NCI-H1417 (cell line): Measurements from ENCODE around the gene E2F8.
"Not testable (repeated sequence)": the region's sequence is repeated elsewhere in the genome, so short reads cannot be mapped to it uniquely, and the experiment has no call there.

Experiments used
- DNase-seq, 3 experiments: peaks; one replicate each; lab custom pipeline; 2025; lab: John Stamatoyannopoulos, UW

E2F8 gene, protein sequence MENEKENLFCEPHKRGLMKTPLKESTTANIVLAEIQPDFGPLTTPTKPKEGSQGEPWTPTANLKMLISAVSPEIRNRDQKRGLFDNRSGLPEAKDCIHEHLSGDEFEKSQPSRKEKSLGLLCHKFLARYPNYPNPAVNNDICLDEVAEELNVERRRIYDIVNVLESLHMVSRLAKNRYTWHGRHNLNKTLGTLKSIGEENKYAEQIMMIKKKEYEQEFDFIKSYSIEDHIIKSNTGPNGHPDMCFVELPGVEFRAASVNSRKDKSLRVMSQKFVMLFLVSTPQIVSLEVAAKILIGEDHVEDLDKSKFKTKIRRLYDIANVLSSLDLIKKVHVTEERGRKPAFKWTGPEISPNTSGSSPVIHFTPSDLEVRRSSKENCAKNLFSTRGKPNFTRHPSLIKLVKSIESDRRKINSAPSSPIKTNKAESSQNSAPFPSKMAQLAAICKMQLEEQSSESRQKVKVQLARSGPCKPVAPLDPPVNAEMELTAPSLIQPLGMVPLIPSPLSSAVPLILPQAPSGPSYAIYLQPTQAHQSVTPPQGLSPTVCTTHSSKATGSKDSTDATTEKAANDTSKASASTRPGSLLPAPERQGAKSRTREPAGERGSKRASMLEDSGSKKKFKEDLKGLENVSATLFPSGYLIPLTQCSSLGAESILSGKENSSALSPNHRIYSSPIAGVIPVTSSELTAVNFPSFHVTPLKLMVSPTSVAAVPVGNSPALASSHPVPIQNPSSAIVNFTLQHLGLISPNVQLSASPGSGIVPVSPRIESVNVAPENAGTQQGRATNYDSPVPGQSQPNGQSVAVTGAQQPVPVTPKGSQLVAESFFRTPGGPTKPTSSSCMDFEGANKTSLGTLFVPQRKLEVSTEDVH

DNA sequence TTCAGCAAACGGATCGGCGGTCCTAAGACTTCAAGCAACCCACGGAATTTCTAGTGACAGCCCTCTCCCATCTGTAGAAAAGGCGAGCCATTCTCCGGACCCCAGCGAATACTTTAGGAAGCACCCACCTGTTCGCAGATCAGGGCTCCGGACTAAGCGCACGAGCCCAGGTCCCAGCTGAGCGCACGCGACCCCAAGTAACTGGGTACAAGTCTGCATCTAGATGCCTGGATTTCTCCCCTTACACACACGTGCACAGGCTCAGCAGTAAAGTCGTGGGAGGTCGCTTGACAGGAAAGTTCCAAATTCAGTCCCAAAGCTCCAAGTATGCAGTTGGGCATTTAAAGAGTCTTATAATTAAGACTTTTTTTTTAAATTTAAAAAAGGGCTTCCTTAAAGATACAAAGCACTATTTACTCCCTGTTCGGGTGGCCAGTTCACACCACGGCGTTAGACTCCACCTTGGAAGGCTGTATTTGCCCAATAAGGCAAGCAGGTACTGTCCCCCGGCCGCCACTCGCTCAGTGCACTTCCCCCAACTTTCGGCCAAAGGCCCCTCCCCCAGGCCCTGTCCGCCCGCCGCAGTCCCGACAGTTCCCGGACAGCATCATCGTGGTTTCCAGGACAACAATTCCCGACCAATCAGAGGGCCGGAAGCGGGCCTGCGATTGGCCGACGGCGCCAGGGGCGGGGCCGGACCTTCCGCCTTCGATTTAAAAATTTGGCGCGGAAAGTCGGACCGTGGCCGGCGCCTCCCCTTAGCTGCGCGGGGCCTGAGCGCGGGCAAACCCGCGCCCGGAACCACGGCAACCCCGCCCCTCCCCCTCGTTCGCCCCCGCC, at the start of gene E2F8:
TSS of gene E2F8 (minus strand) at position 526 of the 840 bp plus-strand sequence. CDS start 824 bp downstream, outside the sequence.
- peak; percentile 94 to 97 (median 96) for DNase-seq

DNA sequence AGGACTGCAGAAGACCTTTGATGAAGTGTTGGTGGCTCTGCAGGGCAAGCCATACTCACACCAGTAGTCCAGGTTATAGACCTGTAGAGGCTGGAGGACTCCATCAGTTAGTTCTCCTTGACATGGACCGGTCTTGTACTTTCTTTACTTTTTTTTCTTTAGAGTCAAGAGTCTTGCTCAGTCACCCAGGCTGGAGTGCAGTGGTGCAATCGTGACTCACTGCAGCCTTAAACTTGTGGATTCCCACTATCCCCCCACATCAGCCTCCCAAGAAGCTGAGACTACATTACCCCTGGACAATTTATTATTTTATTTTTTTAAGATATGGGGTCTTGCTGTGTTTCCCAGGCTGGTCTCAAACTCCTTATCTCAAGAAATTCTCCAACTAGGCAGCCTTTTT, 49.6 kb upstream of the E2F8 start:
- no peak for DNase-seq

DNA sequence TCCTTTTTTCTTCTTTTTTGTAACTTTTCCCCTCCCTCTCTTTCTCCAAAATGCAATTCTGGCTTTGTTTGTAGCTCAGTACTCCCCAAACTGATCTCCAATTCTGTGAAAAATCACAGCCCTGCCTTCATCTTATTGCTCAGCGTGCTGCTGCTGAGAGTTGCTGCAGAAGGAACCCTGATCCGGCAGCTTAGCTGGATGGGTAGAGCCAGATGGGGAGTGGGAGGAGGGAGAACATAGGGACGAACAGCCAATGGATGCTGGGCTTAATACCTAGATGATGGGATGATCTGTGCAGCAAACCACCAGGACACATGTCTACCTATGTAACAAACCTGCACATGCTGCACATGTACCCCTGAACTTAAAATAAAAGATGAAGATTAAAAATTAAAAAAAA, 47.5 kb upstream of the E2F8 start:
- DNase-seq, result no peak

DNA sequence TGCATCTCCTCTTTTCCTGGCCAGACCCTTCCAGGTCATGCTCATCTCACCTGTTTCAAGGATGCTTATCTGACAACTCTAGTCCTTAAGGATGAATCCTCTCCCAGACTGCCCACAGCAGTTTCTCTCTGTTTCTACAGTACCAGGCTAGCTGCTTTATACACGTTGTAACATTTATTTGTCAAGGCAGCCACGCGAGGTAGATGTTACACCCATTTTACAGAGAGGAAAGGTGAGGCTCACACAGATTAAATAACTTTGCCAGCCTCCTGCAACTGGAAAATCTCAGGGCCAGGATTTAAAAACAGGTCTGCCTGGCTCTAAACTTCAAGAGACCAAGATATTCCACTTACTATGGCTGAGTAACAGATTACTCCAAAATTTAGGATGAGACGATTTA, 45.7 kb upstream of the E2F8 start:
- DNase-seq, result no peak

DNA sequence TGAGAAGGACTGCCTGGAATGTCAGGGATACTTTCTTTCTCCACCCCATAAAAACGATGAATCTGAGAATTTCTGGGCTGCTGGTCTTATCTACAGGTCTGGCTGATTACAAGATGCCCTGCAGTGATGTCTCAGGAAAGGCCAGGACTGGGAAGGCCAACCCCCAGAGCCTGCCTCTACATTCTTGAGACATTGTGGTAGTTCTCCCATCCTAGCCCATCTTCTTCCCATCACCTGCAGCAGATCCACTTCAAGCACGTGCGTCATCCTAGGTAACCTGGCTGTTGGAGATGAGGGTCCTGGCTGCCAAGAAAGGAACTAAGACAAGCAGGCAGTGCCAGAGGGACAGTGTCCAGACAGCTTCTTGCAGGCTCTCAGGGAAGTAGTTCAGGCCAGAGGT, 44.1 kb upstream of the E2F8 start:
- DNase-seq, result no peak

DNA sequence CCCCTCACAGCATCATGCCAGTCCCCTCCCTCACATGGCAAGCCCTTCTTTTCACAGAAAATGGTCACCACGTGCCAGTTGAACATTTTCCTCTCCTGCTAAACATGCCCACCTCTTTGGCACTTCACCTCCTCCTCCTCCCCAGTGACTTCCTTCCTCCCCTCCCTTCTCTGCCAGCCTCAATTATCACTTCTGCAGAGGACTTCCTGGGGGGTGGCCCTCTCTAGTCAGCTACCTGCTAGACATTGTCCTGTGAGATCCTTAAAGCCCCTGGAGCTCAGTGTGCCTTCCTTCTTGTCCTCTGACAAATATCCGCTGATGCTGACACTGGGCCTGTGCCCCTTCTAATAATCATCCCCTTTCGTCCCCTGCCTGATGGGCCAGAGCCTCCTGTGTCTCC, 43.2 kb upstream of the E2F8 start:
- no peak for DNase-seq

DNA sequence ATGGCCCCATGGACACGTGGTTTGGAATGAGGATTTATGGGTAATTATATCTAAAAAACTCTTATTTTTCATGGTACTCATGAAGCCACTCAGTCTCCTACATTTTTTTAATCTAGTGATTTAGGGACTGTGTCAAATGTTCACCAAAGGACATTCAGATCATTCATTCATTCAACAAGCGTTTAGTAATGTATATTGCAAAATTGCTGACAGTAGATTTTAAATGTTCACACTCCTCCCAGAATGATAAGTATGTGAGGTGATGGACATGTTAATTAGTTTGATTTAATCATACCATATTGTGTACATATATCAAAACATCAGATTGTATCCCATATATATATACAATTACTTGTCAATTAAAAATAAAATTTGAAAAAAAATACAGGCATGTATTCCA, 40.8 kb upstream of the E2F8 start:
- DNase-seq, result no peak

DNA sequence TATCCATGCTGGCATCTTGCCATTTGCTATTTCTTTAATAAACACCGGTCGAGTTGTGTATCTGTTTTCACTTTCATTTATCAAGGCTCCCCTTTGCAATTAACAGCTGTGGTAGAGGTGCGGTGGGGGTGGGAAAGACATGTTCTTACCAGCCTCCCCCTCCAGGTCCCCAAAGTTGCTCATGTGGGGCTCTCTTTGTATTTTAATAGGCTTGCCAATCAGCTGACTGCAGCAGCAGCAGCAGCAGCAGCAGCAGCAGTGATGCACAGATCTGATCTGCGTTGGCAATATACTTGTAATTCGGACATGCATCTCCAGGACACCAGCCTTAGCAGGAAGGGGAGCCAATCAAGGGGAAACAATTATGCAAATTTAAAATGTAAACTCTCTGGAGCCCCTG, 40.3 kb upstream of the E2F8 start:
- peak in 2 of 3 experiments; percentile 33 to 67 for DNase-seq

DNA sequence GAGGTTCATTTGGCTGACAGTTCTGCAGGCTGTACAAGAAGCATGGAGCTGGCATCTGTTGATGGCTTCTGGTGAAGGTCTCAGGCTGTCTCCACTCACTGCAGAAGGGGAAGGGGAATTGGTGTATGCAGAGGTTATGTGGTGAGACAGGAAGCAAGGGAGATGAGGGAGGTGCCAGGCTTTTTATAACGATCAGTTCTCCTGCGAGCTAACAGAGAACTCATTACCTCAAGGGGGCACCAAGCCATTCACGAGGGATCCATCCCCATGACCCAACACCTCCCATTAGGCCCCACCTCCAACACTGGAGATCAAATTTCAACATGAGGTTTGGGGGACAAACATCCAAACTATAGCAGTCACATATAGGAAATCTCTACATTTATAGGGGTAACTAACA, 38.7 kb upstream of the E2F8 start:
- DNase-seq, result peak in 1 of 3 experiments; percentile 20

DNA sequence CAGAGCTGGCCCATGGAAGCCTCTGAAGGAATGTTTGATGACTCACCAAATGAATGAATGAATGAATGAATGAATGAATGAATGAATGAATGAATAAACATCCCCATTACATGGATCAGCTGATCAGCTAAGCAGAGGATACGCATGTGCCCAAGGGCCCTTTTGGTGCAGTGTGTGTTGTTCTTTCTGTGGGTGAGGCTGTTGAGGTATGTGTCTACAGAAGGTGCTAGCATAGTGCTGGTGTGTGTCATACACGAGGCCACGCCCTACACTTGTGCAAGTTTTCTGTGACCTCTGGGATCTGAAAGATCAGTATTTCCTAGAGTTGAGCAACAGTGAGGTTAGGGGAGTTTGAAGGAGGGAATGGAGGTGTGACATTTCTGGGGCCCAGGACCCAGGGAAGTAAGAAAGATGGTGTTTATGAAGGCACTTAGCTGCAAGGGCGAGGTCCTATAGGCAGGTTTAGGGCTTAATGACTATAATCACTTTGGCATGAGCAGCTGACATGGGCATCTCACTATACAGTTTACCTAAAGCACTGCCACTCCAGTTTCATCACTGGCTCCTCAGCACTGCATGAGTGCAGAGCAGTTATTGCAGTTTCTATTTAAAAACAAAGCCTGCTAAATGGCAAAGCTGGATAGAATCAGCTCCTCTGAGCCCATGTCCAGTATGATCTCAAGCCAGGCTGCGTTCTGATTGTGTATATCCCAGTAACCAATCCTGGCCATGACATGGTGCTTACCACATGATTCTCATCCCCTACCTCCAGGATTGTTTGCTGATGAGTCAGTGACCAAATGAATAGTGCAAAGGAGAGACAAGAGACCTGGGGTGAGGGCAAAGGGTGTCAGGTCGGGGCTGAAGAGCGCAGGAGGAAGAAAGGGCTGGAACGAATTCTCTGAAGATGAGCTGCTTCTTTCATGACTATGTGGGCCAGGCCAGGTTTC, 36.4 kb upstream of the E2F8 start:
- DNase-seq, result peak in 1 of 3 experiments; percentile 10

DNA sequence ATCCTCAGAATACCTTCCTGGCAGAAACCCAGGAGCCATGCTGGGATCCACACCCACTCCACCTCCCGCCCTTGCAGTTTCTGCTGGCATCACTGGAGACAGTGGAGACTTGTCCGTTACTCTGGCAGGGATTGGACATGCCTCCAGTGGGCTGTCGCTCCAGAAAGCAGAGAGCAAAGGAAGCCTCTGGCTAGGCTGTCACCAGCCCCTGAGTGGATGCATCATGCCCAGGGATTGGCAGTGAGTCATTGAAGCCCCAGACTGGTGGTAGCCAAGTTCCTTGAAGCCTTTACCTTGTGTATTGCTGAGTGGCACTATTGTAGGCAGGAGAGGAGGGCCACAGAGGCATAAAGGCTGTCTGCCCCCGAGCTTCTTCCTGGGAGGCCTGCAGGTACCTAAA, 34.8 kb upstream of the E2F8 start:
- no peak for DNase-seq

DNA sequence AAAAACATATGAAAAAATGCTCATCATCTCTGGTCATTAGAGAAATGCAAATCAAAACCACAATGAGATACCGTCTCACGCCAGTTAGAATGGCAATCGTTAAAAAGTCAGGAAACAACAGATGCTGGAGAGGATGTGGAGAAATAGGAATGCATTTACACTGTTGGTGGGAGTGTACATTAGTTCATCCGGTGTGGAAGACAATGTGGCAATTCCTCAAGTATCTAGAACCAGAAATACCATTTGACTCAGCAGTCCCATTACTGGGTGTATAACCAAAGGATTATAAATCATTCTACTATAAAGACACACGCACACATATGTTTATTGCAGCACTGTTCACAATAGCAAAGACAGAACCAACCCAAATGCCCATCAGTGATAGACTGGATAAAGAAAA, 32.5 kb upstream of the E2F8 start:
- DNase-seq, result not testable (repeated sequence)

DNA sequence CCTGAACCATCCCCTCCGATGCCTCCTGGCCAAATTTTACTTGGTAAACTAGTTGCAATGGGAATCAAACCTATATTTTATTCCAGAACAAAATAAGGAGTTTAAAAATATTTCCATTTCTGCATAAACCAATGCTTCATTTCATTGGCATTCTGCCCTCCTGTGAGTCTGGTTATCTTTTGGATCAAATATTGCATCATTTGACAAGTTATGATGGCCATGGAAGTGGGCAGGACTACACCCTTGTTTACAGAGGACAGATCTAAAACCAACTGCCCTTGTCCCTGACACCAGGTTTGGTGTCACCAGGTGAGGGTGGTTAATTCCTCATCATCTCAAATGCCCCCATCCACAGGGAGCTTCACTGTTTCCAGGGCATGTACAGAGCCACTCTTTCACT, 28.2 kb upstream of the E2F8 start:
- no peak for DNase-seq

DNA sequence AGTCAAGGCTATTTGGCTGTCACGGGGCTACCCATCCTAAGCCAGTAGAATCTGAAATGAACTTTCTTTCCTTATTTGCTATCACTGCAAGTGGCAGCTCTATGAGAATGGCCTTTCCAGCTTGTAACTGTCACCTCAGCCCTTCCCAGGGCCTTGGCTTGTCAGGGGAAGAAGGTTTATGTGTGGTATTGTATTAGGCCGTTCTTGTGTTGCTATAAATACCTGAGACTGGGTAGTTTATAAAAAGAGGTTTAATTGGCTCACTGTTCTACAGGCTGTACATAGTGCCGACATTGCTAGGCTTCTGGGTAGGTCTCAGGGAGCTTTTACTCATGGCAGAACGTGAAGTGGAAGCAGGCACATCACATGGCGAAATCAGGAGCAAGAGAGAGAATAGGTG, 26.8 kb upstream of the E2F8 start:
- DNase-seq, result no peak

DNA sequence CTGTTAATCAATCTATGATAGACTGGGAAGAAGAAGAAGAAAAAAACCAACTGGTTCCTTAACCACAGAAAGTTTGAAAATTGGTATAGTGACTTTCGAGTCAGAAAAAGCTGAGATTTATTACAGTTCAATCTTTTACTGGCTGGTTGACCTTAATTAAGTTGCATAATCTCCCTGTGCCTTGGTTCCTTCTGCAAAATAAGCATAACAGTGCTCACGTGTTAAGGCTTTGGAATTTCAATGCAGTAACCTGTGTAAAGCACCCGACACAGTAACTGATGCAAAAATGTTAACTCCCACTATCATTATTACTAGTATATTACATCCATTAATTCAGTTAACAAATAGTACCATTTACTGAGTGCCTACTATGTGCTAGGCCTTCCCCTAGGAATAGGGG, 22.6 kb upstream of the E2F8 start:
- no peak for DNase-seq

DNA sequence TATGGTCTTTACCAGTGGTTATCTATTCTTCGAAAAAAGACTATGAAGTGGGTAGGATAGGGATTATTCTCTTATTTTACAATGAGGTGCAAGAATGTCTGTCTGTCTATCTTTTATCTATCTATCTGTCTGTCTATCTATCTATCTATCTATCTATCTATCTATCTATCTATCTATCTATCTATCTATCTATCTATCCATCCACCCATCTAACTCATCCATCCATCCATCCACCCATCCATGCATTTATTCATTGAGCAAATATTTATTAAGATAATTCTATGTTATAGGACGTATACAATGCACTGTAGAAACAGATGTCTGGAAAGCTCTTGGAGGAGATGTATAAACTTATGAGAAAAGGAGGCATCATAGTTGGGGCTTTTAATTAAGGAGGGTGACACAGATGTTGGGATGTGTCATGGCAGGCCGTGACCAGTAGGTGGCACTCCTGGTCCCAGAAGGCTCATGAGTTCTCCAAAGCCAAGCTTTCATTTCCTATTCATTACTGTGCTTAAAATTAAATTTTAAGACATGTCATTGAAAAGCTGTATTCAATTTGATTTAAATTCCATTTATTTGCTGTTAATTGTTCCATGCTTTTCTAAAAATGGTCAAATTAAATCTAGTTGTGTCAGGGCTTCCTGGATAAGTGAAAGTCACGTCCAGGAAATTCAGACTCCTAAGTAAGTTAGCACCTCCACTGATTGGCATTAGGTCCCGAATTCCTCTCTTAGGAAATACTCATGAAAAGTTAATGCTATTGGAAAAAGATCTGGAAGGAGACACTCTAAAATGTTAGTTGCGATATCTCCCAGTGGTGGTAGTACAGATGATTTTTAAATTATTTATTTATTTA, 19.0 kb upstream of the E2F8 start:
- DNase-seq, result peak; percentile 30 to 74 (median 73)

DNA sequence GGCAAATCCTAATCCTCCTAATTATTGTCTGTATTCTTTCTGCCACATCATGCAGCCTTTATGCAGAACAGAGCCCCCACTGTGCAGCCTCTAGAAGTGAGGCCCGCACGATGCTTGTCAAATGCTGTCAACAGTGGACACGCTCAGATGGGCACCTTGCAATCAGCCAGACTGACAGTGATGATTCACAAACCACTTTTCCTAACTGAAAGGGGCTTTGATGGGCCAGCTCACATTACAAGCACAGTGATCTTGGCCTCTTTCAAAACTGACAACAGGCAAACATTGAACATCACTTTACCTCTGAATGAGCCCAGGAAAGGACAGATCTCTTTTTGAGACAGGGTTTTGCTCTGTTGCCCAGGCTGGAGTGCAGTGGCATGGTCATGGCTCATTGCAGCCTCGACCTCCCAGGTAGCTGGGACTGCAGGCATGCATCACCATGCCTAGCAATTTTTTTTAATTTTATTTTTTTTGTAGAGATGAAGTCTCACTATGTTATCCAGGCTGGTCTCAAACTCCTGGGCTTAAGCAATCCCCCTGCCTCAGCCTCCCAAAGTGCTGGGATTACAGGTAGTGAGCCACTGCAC, 18.0 kb upstream of the E2F8 start:
- DNase-seq, result peak; percentile 7 to 78 (median 59)

DNA sequence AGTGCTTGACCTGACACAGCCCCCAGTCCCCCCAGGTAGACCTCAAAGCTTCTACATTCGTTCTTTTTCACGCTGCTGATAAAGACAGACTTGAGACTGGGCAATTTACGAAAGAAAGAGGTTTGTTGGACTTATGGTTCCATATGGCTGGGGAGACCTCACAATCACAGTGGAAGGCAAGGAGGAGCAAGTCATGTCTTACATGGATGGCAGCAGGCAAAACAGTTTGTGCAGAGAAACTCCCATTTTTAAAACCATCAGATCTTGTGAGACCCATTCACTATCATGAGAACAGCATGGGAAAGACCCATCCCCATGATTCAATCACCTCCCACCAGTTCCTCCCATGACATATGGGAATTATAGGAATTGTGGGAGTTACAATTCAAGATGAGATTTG, 13.7 kb upstream of the E2F8 start:
- not testable (repeated sequence) for DNase-seq

DNA sequence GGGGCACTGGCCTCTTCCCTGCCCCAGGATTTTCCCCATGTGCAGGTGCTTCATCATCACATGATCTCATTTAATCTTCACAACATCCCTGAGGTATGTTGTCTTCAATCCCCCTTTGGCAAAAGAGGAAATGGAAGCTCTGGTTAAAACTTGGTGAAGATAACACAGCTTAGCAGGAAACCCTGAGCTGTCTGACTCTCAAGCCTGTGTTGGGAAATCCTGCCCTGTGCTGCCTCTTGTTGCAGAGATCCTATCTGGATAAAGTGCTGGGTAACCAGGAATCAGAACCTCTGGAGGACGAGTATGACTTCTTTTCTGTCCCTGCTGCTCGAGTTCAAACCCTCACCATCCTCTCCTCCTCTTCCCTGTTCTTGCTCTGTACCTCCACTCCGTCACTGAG, 13.1 kb upstream of the E2F8 start:
- no peak for DNase-seq
